WTC11 (cell line): Measurements from ENCODE around the gene ITGA5.

Experiments used
- CBFB ChIP-seq: sonication (generic); formaldehyde crosslinking; IDR thresholded peaks from 2 replicates; pipeline ENCODE4 v1.8.1; 2022; ENCODE audit warnings: mild to moderate bottlenecking, low read depth, missing genetic modification reagents
- CREM ChIP-seq: sonication (generic); formaldehyde crosslinking; IDR thresholded peaks from 2 replicates; pipeline ENCODE4 v1.8.1; 2022; ENCODE audit warnings: mild to moderate bottlenecking, missing genetic modification reagents, moderate library complexity
- ETV6 ChIP-seq: sonication (generic); formaldehyde crosslinking; IDR thresholded peaks from 2 replicates; pipeline ENCODE4 v1.8.1; 2022; ENCODE audit warnings: mild to moderate bottlenecking, missing genetic modification reagents
- HMGA2 ChIP-seq: fragments of 250-450 bp; sonication (Bioruptor Pico); IDR thresholded peaks from 2 replicates; pipeline ENCODE4 v1.4.0; 2021; ENCODE audit warnings: mild to moderate bottlenecking, moderate library complexity
- IRF1 ChIP-seq: sonication (generic); formaldehyde crosslinking; IDR thresholded peaks from 2 replicates; pipeline ENCODE4 v1.8.0; 2023; ENCODE audit warnings: missing genetic modification reagents
- IRF2 ChIP-seq: sonication (generic); formaldehyde crosslinking; IDR thresholded peaks from 2 replicates; pipeline ENCODE4 v1.8.0; 2022; ENCODE audit warnings: low read depth, missing genetic modification reagents, borderline replicate concordance
- RELA ChIP-seq: sonication (generic); formaldehyde crosslinking; IDR thresholded peaks from 2 replicates; pipeline ENCODE4 v1.8.1; 2022; ENCODE audit warnings: missing genetic modification reagents, mild to moderate bottlenecking, borderline replicate concordance
- SP1 ChIP-seq: sonication (generic); formaldehyde crosslinking; conservative IDR thresholded peaks from 2 replicates; pipeline ENCODE4 v1.8.1; 2022; ENCODE audit warnings: missing genetic modification reagents
- TP53 ChIP-seq: sonication (generic); formaldehyde crosslinking; IDR thresholded peaks from 2 replicates; pipeline ENCODE4 v1.8.1; 2023; ENCODE audit warnings: mild to moderate bottlenecking, missing genetic modification reagents
- ZNF416 ChIP-seq: fragments of 250-450 bp; sonication (Bioruptor Pico); IDR thresholded peaks from 2 replicates; pipeline ENCODE4 v1.9.0; 2021; ENCODE audit warnings: mild to moderate bottlenecking, inconsistent platforms
- ZNF512 ChIP-seq: sonication (generic); formaldehyde crosslinking; IDR thresholded peaks from 2 replicates; pipeline ENCODE4 v1.8.1; 2022; ENCODE audit warnings: missing genetic modification reagents, borderline replicate concordance
- TF ChIP-seq, protein P1 (sequence below): fragments of 200-600 bp; IDR thresholded peaks from 2 replicates; pipeline ENCODE4 v1.8.0; 2022; ENCODE audit warnings: antibody characterized with exemption
- TF ChIP-seq, protein P2 (sequence below): sonication (generic); formaldehyde crosslinking; IDR thresholded peaks from 2 replicates; pipeline ENCODE4 v1.8.1; 2022; ENCODE audit warnings: low read depth, missing genetic modification reagents, borderline replicate concordance
- TF ChIP-seq, protein P3 (sequence below): sonication (generic); formaldehyde crosslinking; IDR thresholded peaks from 2 replicates; pipeline ENCODE4 v1.8.1; 2022; ENCODE audit warnings: mild to moderate bottlenecking, missing genetic modification reagents, moderate library complexity, borderline replicate concordance

DNA sequence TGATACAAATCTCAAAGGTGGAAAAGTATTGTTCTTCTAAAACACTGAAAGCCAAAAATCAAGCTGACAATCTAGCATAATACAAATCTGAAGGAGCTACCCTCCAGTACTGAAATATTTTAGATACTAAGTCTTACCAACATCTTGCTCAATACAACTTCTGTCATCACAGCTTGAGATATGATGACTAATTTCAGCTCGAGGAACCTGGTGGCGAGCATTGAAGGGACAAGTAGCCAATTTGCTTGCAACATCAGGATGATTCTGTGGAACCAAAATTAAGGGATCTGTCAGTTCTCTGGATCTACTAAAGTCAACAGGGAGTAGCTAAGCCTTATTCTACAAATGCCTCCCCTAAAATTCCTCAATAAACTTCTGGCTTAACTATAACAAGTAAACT lies 44.0 kb upstream of the ITGA5 start:
- TF ChIP-seq, protein P1, sequence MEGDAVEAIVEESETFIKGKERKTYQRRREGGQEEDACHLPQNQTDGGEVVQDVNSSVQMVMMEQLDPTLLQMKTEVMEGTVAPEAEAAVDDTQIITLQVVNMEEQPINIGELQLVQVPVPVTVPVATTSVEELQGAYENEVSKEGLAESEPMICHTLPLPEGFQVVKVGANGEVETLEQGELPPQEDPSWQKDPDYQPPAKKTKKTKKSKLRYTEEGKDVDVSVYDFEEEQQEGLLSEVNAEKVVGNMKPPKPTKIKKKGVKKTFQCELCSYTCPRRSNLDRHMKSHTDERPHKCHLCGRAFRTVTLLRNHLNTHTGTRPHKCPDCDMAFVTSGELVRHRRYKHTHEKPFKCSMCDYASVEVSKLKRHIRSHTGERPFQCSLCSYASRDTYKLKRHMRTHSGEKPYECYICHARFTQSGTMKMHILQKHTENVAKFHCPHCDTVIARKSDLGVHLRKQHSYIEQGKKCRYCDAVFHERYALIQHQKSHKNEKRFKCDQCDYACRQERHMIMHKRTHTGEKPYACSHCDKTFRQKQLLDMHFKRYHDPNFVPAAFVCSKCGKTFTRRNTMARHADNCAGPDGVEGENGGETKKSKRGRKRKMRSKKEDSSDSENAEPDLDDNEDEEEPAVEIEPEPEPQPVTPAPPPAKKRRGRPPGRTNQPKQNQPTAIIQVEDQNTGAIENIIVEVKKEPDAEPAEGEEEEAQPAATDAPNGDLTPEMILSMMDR: no peak
- TF ChIP-seq, protein P2, sequence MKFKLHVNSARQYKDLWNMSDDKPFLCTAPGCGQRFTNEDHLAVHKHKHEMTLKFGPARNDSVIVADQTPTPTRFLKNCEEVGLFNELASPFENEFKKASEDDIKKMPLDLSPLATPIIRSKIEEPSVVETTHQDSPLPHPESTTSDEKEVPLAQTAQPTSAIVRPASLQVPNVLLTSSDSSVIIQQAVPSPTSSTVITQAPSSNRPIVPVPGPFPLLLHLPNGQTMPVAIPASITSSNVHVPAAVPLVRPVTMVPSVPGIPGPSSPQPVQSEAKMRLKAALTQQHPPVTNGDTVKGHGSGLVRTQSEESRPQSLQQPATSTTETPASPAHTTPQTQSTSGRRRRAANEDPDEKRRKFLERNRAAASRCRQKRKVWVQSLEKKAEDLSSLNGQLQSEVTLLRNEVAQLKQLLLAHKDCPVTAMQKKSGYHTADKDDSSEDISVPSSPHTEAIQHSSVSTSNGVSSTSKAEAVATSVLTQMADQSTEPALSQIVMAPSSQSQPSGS (CRISPR knock-in tag): no peak
- TF ChIP-seq CREM (no peak), TP53 (CRISPR knock-in tag) (no peak), ZNF416 (CRISPR knock-in tag) (no peak), RELA (no peak), HMGA2 (CRISPR knock-in tag) (no peak), IRF1 (CRISPR knock-in tag) (no peak), IRF2 (CRISPR knock-in tag) (no peak), SP1 (CRISPR knock-in tag) (no peak), CBFB (no peak), ZNF512 (no peak), ETV6 (CRISPR knock-in tag) (no peak)
- TF ChIP-seq, protein P3, sequence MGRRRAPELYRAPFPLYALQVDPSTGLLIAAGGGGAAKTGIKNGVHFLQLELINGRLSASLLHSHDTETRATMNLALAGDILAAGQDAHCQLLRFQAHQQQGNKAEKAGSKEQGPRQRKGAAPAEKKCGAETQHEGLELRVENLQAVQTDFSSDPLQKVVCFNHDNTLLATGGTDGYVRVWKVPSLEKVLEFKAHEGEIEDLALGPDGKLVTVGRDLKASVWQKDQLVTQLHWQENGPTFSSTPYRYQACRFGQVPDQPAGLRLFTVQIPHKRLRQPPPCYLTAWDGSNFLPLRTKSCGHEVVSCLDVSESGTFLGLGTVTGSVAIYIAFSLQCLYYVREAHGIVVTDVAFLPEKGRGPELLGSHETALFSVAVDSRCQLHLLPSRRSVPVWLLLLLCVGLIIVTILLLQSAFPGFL (CRISPR knock-in tag): no peak
